GM18951 (cell line): ENCODE data around the gene FGA.

ENCODE experiments used
- POLR2A ChIP-seq: IDR thresholded peaks from 4 replicates; pipeline ENCODE4 v1.6.1; 2011; ENCODE audit warnings: mild to moderate bottlenecking; ENCODE audit not compliant: insufficient read length, insufficient read depth; ENCODE audit errors: extremely low read depth
- in situ Hi-C: fragments of 300-500 bp; cut with MboI; formaldehyde crosslinking; loops from one replicate; pipeline ENCODE4 v1.12.0; 2022; ENCODE audit warnings: low sequenced_read_pairs, mixed read lengths, inconsistent platforms; ENCODE audit not compliant: unreplicated experiment

FGA gene

DNA sequence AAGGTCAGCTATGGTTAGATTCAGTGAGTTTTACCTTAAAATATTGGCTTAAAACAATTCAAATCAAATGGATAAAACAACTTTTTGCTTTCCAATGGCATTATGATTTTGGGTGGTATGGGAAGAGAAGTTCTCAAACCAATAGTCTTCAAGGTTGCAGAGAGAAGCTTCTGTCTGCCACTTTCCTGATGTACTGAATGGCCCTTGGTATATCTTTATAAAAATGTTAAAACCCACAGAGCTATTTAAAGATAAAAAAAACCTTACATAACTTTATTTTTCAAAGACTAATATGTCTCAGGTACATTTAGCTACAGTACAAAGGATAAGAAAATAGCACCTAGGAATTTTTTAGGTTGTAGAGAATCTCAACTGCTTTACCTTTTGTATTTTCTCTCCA is 6.9 kb downstream of the FGA start:
- in situ Hi-C loops, result no loop called here
- TF ChIP-seq POLR2A, result no peak

DNA sequence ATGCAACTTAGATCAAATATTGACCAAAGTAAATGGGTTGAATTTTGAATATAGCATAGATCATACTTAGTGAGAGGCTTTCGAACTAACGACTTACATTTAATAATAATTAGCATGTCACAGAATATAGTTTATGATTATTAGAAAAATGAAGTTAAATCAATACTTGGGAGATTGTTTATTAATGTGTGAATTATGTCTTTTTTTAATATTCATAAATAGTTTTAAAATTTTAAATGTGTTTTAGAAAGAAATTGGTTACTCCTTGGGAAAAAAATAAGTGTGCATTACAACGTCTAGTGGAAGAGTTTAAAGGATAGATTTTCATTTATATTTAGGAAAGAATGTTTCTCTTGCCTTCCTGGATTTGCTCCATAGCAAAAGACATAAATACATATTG is 7.3 kb downstream of the FGA start:
- TF ChIP-seq POLR2A, result no peak
- in situ Hi-C loops, result no loop called here

DNA sequence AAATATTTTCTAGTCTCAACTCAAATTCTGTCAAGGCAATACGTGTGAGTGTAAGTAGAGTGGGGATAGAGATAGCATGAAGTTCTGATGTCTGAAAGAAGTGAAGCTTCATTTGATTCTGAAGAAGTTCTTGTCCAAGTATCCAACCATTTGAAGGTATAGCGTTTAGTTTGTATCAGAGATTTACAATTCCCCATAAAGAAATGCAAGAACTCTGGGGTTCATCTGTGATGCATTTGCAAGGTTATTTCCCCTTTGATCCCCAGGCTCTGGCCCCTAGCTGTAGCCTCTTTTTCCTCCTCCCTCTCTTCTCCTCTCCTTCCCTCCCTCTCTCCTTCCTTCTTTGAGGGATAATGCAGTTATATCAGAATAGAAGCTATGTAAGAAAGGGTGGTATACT is 7.8 kb downstream of the FGA start:
- in situ Hi-C loops, result no loop called here
- TF ChIP-seq POLR2A, result no peak

DNA sequence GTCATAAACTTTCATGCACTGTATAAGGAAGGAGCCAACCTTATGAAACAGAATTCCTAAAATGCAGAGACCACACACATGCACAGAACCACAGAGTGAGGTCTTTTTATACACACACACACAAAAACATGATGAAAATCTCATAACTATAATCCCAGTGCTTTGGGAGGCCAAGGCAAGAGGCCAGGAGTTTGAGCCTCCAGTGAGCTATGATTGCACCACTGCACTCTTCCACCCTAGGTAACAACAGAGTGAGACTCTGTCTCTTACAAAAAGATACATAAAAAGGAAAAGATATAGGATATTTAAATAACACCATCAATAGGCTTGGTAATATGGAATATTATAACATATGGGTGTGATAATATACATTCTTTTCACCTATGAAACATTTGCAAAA is 10.6 kb downstream of the FGA start:
- in situ Hi-C loops, result no loop called here
- no peak for TF ChIP-seq POLR2A

DNA sequence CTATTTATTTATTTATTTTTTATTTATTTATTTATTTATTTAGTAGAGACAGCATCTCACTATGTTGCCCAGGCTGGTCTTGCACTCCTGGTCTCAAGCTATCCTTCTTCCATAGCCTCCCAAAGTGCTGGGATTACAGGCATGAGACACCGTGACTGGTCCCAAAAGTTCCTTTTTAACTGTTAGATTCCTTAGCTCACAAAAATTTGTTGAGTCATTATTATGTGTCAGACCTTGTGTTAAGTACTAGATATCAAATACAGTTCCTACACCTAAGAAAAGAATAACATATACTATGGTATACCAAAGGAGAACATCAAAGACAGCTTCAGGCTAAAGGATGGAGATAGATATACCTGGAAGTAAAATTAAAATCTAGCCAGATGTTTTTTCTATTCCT is 11.6 kb downstream of the FGA start:
- in situ Hi-C loops, result no loop called here
- TF ChIP-seq POLR2A, result no peak

DNA sequence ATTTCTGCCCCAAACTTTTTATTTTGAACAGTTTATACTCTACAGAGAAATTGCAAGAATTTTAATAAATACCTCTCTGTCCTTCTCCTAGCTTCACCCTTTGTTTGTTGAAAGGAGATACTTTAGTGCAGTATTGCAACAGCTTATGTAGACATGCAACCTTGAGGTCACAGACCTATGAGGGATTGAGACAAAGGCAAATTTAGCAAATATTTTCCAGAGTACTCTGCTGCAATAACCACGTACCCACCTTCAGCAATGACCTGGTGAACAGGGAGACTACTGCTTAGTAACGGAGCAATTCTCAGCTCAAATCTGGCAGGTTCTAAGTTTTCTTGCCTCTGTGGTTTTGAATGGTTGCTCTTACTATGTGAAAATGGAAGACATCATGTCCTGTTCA is 13.2 kb downstream of the FGA start:
- no peak for TF ChIP-seq POLR2A
- in situ Hi-C loops, result no loop called here

DNA sequence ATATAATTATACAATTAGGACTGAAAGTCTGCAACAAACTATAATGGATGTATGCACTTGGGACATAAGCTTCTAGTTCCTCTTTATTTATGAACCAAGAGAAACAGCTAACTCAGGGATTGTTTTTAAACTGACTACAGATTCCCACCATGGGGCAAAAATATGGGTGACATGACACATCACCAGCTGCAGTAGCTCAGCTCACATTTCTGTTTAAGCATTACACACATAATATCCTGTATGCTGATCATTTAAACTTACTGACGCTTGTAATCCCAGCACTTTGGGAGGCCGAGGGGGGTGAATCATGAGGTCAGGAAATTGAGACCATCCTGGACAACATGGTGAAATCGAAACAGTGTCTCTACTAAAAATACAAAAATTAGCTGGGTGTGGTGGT is 16.2 kb downstream of the FGA start:
- in situ Hi-C loops, result no loop called here
- no peak for TF ChIP-seq POLR2A

DNA sequence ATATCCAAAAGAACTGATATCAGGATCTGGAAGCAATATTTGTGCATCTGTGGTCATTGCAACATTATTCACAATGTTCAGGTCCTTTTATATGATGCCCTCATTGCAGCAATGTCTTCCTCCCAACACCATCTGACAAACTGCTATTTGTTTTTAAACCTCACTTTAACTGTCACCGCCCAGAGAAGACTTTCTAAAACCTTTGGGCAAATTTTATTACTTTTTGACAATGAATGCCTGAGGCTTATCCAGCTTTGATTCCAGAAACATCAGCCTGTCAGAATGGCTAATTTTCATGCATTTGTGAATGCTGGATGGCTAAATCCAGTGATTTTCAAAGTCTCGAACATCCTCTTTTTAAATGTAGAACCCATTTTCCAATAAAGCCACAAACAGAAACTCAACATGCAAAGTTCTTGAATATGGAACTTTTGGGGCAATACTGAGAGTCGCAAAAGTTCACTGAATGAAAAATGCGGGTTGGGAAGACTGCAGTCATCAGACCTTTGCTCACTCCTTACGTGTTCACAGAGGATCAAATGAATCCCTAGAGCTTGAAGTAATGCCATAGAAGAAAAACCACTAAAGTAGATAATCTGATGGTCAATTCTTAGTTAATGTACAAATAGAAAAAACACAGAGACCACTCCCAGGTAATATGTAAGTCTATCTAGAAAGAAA is 17.2 kb downstream of the FGA start:
- no peak for TF ChIP-seq POLR2A
- in situ Hi-C loops, result no loop called here

DNA sequence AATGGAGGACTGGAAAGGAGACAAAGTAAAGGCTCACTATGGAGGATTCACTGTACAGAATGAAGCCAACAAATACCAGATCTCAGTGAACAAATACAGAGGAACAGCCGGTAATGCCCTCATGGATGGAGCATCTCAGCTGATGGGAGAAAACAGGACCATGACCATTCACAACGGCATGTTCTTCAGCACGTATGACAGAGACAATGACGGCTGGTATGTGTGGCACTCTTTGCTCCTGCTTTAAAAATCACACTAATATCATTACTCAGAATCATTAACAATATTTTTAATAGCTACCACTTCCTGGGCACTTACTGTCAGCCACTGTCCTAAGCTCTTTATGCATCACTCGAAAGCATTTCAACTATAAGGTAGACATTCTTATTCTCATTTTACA is 21.0 kb downstream of the FGA start:
- no peak for TF ChIP-seq POLR2A
- in situ Hi-C loops, result no loop called here

DNA sequence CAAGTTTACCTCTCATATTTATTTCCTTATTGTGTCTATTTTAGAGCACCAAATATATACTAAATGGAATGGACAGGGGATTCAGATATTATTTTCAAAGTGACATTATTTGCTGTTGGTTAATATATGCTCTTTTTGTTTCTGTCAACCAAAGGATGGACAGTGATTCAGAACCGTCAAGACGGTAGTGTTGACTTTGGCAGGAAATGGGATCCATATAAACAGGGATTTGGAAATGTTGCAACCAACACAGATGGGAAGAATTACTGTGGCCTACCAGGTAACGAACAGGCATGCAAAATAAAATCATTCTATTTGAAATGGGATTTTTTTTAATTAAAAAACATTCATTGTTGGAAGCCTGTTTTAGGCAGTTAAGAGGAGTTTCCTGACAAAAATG is 21.5 kb downstream of the FGA start:
- TF ChIP-seq POLR2A, result no peak
- in situ Hi-C loops, result no loop called here

DNA sequence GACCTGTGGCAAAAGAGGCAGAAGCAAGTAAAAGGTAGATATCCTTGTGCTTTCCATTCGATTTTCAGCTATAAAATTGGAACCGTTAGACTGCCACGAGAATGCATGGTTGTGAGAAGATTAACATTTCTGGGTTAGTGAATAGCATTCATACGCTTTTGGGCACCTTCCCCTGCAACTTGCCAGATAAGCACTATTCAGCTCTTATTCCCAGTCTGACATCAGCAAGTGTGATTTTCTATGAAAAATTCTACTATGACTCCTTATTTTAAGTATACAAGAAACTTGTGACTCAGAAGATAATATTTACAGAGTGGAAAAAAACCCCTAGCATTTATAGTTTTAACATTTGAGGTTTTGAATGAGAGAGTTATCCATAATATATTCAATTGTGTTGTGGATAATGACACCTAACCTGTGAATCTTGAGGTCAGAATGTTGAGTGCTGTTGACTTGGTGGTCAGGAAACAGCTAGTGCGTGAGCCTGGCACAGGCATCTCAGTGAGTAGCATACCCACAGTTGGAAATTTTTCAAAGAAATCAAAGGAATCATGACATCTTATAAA is 23.8 kb downstream of the FGA start:
- TF ChIP-seq POLR2A, result no peak
- in situ Hi-C loops, result no loop called here

DNA sequence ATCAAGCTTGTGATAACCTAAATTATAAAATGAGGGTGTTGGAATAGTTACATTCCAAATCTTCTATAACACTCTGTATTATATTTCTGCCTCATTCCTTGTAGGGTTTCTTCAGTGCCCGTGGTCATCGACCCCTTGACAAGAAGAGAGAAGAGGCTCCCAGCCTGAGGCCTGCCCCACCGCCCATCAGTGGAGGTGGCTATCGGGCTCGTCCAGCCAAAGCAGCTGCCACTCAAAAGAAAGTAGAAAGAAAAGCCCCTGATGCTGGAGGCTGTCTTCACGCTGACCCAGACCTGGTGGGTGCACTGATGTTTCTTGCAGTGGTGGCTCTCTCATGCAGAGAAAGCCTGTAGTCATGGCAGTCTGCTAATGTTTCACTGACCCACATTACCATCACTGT is 24.8 kb downstream of the FGA start:
- in situ Hi-C loops, result no loop called here
- no peak for TF ChIP-seq POLR2A

DNA sequence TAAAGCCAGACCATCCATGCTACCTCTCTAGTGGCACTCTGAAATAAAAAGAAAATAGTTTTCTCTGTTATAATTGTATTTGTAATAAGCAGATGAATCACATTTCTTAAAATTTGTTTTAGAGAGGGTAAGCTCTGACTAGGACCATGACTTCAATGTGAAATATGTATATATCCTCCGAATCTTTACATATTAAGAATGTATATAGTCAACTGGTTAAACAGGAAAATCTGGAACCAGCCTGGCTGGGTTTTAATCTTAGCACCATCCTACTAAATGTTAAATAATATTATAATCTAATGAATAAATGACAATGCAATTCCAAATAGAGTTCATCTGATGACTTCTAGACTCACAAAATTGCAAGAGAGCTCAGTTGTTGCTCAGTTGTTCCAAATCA is 26.2 kb downstream of the FGA start:
- in situ Hi-C loops, result no loop called here
- TF ChIP-seq POLR2A, result no peak

DNA sequence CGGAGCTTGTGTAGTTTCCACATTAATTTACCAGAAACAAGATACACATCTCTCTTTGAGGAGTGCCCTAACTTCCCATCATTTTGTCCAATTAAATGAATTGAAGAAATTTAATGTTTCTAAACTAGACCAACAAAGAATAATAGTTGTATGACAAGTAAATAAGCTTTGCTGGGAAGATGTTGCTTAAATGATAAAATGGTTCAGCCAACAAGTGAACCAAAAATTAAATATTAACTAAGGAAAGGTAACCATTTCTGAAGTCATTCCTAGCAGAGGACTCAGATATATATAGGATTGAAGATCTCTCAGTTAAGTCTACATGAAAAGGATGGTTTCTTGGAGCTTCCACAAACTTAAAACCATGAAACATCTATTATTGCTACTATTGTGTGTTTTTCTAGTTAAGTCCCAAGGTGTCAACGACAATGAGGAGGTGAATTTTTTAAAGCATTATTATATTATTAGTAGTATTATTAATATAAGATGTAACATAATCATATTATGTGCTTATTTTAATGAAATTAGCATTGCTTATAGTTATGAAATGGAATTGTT is 27.8 kb downstream of the FGA start, which contains the start of gene FGB:
Gene FGB, plus strand, starts transcription at position 315 of the 558 bp plus-strand sequence. Its CDS starts 8 bp downstream, at position 323.
- TF ChIP-seq POLR2A, result no peak
- in situ Hi-C loops, result no loop called here

DNA sequence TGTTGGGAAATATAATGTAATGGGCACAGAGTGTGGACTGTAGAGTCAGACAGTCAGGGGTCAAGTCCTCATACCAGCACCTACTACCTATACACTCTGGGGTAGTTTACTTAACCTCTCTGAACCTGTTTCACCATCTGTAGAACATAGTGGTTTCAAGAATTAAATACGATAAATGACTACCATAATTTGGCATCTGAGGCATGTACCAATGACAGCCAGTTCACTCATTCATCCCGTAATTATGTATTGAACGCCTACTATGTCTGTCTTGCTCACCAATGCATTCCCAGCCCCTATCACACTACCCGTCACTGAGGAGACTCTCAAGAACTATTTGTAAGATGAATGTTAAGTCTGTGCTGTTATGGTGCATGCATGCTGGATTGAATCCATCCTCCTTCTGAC is 29.7 kb downstream of the FGA start:
- in situ Hi-C loops, result no loop called here
- TF ChIP-seq POLR2A, result no peak

DNA sequence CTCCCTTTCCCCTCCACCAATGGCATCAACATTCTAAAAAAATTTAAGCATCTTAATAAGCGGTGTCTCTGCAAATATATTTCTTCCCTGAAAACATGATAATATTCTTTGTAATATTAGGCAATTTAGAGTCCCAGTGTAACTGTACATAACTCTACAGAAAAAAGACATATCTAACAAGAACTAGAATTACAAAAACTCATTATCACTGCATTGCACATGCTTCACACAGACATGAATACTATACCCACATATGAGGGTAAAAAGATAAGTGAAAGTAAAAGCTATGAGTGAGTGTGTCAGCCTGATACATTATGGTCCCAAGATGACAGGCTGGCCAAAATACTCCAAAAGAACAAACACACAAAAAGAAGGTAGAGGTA is 30.1 kb downstream of the FGA start:
- in situ Hi-C loops, result no loop called here
- TF ChIP-seq POLR2A, result no peak
